Stomach (tissue), 4 donors: ENCODE data around the gene PDE8B.

Experiments
- CTCF ChIP-seq, 7 experiments: fragments of 450-650 bp in 4 of 7; fragments of 200-600 bp in 3 of 7; sonication (generic) in 3 of 7; IDR thresholded peaks; one replicate each; pipeline ENCODE4 v1.5.1; 2016 to 2019; ENCODE audit warnings: antibody characterized with exemption in 7 of 7, control low read depth in 2 of 7, mild to moderate bottlenecking in 1 of 7
- EP300 ChIP-seq: sonication (generic); formaldehyde crosslinking; IDR thresholded peaks from one replicate; pipeline ENCODE4 v1.6.1; 2017; ENCODE audit warnings: antibody characterized with exemption
- POLR2A ChIP-seq, 4 donors: fragments of 450-650 bp; IDR thresholded peaks; one replicate each; pipeline ENCODE4 v1.6.1; 2016; ENCODE audit warnings: antibody characterized with exemption in 4 of 4, control low read depth in 2 of 4, mild to moderate bottlenecking in 1 of 4, moderate library complexity in 1 of 4

DNA sequence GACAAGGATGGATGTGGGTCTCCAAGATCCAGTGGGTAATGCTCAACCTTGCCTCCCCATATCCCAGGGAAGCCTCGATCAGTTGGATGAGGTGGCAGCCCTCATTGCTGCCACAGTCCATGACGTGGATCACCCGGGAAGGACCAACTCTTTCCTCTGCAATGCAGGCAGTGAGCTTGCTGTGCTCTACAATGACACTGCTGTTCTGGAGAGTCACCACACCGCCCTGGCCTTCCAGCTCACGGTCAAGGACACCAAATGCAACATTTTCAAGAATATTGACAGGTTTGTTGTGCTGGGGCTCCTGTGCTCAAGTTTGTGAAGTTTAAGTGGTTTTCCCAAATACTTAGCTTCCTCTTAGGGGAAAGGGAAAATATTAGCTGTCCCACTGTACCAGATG lies 207.7 kb downstream of the PDE8B start:
- no peak for TF ChIP-seq CTCF (IDR thresholded peaks at IDR 0.05)
- no peak for TF ChIP-seq POLR2A (IDR thresholded peaks at IDR 0.05)
- no peak for TF ChIP-seq EP300
